Neural progenitor cell (in vitro differentiated cells): ENCODE measurements around the gene PSMC4.

Experiments used
- EZH2 ChIP-seq: fragments of 200-600 bp; sonication (generic); IDR thresholded peaks from 2 replicates; pipeline ENCODE4 v1.6.1; 2017; ENCODE audit warnings: antibody characterized with exemption, mild to moderate bottlenecking, moderate library complexity
- TF ChIP-seq, protein P1 (sequence below): fragments of 200-600 bp; sonication (generic); IDR thresholded peaks from 2 replicates; pipeline ENCODE4 v1.5.1; 2017; ENCODE audit warnings: antibody characterized with exemption, mild to moderate bottlenecking

DNA sequence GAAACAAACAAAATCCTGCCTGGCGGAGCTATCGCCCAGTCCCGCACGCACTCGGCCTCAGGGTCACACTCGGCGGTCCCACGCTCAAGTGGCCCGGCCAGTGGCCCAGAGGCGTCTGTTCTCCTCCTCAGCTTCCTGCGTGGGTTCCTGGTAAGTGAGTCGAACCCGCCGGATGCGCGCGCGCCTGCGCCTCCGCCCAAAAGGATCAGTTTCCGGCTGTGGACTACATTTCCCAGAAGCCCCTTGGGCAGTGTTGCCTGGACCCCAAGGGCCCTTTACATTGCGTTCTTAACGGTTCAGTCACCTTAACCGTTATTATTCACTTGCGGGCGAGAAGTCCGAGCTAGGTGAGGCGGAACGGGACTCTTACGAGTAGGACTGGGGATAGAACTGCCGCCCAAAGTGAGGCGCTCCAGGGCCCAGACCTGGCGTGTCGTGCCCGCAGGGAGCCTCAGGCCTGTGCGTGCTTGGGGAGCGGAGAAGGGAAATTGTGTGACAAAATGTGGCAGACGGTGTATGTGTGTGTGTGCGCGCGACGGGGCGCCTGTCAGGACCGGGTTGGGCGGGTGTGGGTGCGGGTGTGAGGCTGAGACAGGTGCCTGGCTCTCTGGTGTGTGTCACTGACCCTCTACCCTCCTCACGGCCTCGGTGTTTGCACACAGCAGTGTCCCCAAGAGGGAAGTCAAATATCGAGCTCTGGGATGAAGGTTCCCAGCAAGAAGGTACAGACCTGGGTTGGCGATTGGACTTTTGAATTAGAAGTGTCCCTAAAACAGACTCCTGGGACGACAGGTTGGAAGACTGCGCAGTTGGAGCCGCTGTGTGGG is 26.1 kb downstream of the PSMC4 start, which contains the start of gene ZNF546:
- TF ChIP-seq, protein P1, sequence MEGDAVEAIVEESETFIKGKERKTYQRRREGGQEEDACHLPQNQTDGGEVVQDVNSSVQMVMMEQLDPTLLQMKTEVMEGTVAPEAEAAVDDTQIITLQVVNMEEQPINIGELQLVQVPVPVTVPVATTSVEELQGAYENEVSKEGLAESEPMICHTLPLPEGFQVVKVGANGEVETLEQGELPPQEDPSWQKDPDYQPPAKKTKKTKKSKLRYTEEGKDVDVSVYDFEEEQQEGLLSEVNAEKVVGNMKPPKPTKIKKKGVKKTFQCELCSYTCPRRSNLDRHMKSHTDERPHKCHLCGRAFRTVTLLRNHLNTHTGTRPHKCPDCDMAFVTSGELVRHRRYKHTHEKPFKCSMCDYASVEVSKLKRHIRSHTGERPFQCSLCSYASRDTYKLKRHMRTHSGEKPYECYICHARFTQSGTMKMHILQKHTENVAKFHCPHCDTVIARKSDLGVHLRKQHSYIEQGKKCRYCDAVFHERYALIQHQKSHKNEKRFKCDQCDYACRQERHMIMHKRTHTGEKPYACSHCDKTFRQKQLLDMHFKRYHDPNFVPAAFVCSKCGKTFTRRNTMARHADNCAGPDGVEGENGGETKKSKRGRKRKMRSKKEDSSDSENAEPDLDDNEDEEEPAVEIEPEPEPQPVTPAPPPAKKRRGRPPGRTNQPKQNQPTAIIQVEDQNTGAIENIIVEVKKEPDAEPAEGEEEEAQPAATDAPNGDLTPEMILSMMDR: no peak
- no peak for TF ChIP-seq EZH2
